ENCODE data around the gene SNAI3.
A peak's percentile ranks its signal among the peaks of the same experiment; 100 is the strongest.

The SNAI3 gene

DNA sequence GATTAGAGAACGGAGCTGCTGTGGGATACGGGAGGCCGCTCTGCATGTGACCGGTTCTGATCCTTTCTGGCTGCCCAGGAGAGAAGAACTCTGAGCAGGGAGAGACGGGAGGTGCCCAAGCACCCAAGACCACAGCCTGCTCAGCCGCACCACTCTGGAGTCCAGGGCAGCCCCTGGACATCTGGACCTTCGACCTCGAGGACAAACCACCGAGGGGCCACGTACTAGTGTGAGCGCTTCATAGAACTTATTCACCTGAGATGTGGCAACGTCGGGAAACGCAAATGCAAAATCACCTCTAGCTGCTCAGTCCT lies 14.0 kb upstream of the SNAI3 start:
- Mint-ChIP-seq H3K9me3 (no peaks in the 10 kb centered on the region), H3K27me3 (ENCODE audit: low read depth) (no peaks in the 10 kb centered on the region), H3K36me3 (ENCODE audit: low read depth) (no peaks in the 10 kb centered on the region), H3K27ac (no peak overlapping the region), H3K4me1 (peaks cover 9% of the 10 kb centered on the region), H3K4me3 (no peak overlapping the region)
- TF ChIP-seq, protein P1, sequence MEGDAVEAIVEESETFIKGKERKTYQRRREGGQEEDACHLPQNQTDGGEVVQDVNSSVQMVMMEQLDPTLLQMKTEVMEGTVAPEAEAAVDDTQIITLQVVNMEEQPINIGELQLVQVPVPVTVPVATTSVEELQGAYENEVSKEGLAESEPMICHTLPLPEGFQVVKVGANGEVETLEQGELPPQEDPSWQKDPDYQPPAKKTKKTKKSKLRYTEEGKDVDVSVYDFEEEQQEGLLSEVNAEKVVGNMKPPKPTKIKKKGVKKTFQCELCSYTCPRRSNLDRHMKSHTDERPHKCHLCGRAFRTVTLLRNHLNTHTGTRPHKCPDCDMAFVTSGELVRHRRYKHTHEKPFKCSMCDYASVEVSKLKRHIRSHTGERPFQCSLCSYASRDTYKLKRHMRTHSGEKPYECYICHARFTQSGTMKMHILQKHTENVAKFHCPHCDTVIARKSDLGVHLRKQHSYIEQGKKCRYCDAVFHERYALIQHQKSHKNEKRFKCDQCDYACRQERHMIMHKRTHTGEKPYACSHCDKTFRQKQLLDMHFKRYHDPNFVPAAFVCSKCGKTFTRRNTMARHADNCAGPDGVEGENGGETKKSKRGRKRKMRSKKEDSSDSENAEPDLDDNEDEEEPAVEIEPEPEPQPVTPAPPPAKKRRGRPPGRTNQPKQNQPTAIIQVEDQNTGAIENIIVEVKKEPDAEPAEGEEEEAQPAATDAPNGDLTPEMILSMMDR (IDR thresholded peaks at IDR 0.05; ENCODE audit: unreplicated experiment in 3 of 3) = no peak

DNA sequence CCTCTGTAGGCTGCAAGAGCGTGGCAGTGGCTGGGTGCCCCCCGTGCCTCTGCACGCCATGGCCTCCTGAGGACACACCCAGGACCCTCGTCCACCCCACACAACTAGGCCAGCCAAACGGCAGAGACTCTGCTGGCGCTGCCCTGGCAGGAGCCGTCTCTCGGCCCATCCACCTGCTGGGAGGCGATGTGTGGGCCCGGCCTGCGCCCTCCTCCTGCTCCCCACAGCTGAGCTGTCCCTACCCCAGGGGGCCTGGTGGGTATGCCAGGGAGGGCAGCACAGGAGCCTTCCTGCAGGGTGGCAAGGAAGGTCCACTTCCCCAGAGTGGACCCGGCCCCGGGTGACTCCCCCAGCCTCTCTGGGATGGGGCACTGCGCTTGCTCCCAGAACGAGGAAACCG lies 12.9 kb upstream of the SNAI3 start:
- Mint-ChIP-seq H3K27me3 (ENCODE audit: low read depth) (no peaks in the 10 kb centered on the region), H3K4me1 (peaks cover 5% of the 10 kb centered on the region), H3K27ac (no peak overlapping the region), H3K36me3 (ENCODE audit: low read depth) (no peaks in the 10 kb centered on the region), H3K9me3 (no peaks in the 10 kb centered on the region), H3K4me3 (no peak overlapping the region)
- TF ChIP-seq, protein P1 (IDR thresholded peaks at IDR 0.05; ENCODE audit: unreplicated experiment in 3 of 3) = no peak

DNA sequence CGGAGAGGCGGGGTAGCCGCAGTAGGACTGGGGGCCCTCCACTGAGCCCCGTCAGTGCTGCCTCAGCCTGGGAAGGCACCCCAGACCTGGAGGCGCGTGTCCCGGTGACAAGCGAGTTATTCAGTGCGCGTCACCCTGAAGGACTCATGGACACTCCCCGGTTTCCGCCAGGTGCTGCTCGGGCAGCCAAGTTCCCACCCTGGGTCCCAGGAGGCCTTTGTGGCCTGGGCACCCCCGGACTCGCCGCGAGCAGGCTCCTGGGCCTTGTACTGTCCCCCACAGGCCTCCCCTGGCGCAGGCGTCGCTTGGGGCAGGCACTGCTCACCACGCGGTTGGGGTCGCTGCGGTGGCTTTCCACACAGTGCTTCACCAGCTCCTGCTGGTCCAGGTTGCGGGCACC lies 12.3 kb upstream of the SNAI3 start:
- Mint-ChIP-seq H3K4me1 (no peaks in the 10 kb centered on the region), H3K9me3 (no peaks in the 10 kb centered on the region), H3K4me3 (no peak overlapping the region), H3K27me3 (ENCODE audit: low read depth) (no peaks in the 10 kb centered on the region), H3K27ac (no peak overlapping the region), H3K36me3 (ENCODE audit: low read depth) (no peaks in the 10 kb centered on the region)
- TF ChIP-seq, protein P1 (IDR thresholded peaks at IDR 0.05; ENCODE audit: unreplicated experiment in 3 of 3) = no peak

DNA sequence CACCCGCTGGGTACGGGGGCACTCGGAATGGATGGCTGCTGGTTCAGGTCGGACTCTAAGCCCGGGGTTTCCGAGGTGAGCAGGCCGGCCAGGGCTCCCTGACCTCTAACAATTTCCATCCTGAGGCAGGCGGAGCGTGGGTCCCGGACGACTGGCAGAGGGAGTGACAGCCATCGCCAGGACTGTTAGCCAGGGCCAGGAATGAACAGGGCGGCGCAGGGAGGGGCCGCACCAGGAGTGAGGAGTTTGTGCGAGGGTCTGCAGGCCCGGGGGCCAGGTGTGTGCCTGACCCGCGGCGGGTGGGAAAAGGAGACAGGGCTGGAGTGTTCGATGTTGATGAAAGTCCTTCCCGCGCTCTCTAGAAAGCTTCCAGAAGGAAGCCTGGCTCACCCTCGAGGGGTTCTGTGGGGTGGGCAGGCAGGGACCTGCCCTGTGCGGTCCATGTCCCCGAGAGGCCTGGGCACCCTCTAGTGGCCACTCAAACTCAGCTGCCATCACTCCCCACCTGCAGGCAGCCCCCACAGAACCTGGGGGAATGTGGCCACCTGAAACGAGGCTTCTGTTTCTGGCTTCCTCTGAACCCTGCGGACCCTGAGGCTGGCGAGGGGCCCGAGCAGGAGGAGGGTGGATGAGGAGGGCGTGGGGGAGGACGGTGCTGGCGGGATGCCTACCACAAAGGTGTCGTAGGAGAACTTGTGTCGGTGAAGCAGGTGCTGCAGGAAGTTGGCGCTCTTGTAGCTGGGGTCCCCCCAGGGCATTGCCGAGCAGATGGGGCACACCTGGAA lies 11.7 kb upstream of the SNAI3 start:
- TF ChIP-seq, protein P1 (IDR thresholded peaks at IDR 0.05; ENCODE audit: unreplicated experiment in 3 of 3) = peak in 1 of 3 experiments; percentile 16

DNA sequence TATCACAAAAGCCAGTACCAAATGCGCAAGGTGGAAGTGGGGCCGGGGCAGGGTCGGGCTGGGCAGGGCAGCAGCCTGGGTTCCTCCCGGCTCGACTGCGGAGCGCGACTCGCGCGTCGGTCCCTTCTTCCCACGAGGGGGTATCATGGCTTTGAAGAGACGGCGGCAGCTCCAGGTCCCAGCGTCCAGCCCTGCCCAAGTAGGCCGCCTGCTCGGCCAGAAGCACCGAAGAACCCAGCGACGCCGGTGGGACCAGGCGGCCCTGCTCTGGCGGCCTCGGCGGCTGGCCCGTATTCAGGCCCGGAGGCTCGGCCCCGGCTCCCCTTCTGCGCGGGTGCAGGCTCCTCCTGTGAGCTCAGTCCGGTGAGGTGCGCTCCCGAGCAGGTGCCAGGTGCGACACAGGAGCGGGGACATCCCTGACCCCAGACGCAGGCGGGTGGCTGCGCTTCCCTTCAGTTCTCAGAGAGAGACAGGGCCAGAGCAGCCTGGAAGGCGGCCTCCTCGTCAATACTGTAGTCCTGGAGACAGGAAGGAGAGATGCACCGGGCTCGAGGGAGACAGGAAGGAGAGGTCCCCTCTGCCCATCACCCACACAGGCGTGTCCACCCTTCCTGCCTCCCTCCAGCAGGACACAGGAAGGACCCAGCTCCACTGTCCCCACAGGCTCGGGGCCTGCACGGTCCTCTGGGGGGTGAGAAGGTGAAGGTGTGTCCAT lies 11.0 kb upstream of the SNAI3 start:
- no peak overlapping the region for H3K4me3 Mint-ChIP-seq
- no peaks in the 10 kb centered on the region for H3K4me1 Mint-ChIP-seq
- no peaks in the 10 kb centered on the region for H3K27me3 Mint-ChIP-seq (ENCODE audit: low read depth)
- H3K36me3 Mint-ChIP-seq (ENCODE audit: low read depth) = no peaks in the 10 kb centered on the region
- TF ChIP-seq, protein P1 (IDR thresholded peaks at IDR 0.05; ENCODE audit: unreplicated experiment in 3 of 3) = no peak
- H3K9me3 Mint-ChIP-seq = no peaks in the 10 kb centered on the region
- H3K27ac Mint-ChIP-seq = no peak overlapping the region

More for the DNA sequence above, 11.7 kb upstream of the SNAI3 start:
- Mint-ChIP-seq H3K4me1 (no peaks in the 10 kb centered on the region), H3K36me3 (ENCODE audit: low read depth) (no peaks in the 10 kb centered on the region), H3K27ac (no peak overlapping the region), H3K27me3 (ENCODE audit: low read depth) (no peaks in the 10 kb centered on the region), H3K4me3 (no peak overlapping the region), H3K9me3 (no peaks in the 10 kb centered on the region)
